ENCODE measurements around the gene BCDIN3D. TPM values are rescaled to one million over a fixed set of nuclear protein-coding genes. Genes with fewer than 3 reads are reported as not detected.

Gene BCDIN3D
- total RNA-seq, 2 donors from 2014 or later: 3.0 to 8.0 TPM

- Histone ChIP-seq H3K4me1 (replicated peaks) (peaks cover 6% of the 10 kb centered on the region), H3K27ac (peak overlapping the region in 1 of 2 donors; percentile 30), H3K36me3 (no peaks in the 10 kb centered on the region), H3K27me3 (replicated peaks; ENCODE audit: insufficient read depth) (no peaks in the 10 kb centered on the region), H3K4me3 (no peak overlapping the region), H3K9me3 (no peaks in the 10 kb centered on the region)
- no peak for TF ChIP-seq POLR2AphosphoS5 (IDR thresholded peaks at IDR 0.05)
- TF ChIP-seq POLR2A (IDR thresholded peaks at IDR 0.05): no peak
- no peak for TF ChIP-seq CTCF (IDR thresholded peaks at IDR 0.05)
- 87% methylated on average over 10 of the region's 10 CpGs for WGBS
- DNase-seq (ENCODE audit: low spot score): no peak
- intact Hi-C loops (cut with DNase I): no loop called here
These were observed 46.6 kb upstream of the BCDIN3D start for GRCh38 chr12:49889361-49890095.

GRCh38 chr12:49888461-49889151, 45.7 kb upstream of the BCDIN3D start:
- H3K4me1 ChIP-seq (replicated peaks): peaks cover 6% of the 10 kb centered on the region
- H3K27me3 ChIP-seq (replicated peaks; ENCODE audit: insufficient read depth): no peaks in the 10 kb centered on the region
- peak in 1 of 4 experiments; percentile 29 for TF ChIP-seq CTCF (IDR thresholded peaks at IDR 0.05)
- TF ChIP-seq POLR2AphosphoS5 (IDR thresholded peaks at IDR 0.05): peak; percentile 31
- TF ChIP-seq POLR2A (IDR thresholded peaks at IDR 0.05): no peak
- 45% methylated on average over 13 of the region's 13 CpGs for WGBS
- no peaks in the 10 kb centered on the region for H3K36me3 ChIP-seq
- intact Hi-C loops (cut with DNase I): no loop called here
- H3K4me3 ChIP-seq: no peak overlapping the region
- H3K27ac ChIP-seq: peak overlapping the region; percentile 54 to 71
- no peaks in the 10 kb centered on the region for H3K9me3 ChIP-seq
- peak; percentile 63 for DNase-seq (ENCODE audit: low spot score)

GRCh38 chr12:49887536-49888401, 44.9 kb upstream of the BCDIN3D start:
- no peaks in the 10 kb centered on the region for H3K36me3 ChIP-seq
- intact Hi-C loops (cut with DNase I): no loop called here
- no peak overlapping the region for H3K4me3 ChIP-seq
- 56% methylated on average over 15 of the region's 15 CpGs for WGBS
- H3K9me3 ChIP-seq: no peaks in the 10 kb centered on the region
- peak; percentile 59 for DNase-seq (ENCODE audit: low spot score)
- TF ChIP-seq POLR2A (IDR thresholded peaks at IDR 0.05) (no peak), CTCF (IDR thresholded peaks at IDR 0.05) (no peak), POLR2AphosphoS5 (IDR thresholded peaks at IDR 0.05) (peak; percentile 5)
- peaks cover 6% of the 10 kb centered on the region for H3K4me1 ChIP-seq (replicated peaks)
- peak overlapping the region; percentile 54 to 71 for H3K27ac ChIP-seq
- H3K27me3 ChIP-seq (replicated peaks; ENCODE audit: insufficient read depth): no peaks in the 10 kb centered on the region

- H3K4me3 ChIP-seq: no peak overlapping the region
- no peak for TF ChIP-seq CTCF (IDR thresholded peaks at IDR 0.05)
- no peaks in the 10 kb centered on the region for H3K36me3 ChIP-seq
- H3K27ac ChIP-seq: peak overlapping the region in 1 of 2 donors; percentile 30
- peaks cover 6% of the 10 kb centered on the region for H3K4me1 ChIP-seq (replicated peaks)
- no peaks in the 10 kb centered on the region for H3K9me3 ChIP-seq
- no peak for DNase-seq (ENCODE audit: low spot score)
- H3K27me3 ChIP-seq (replicated peaks; ENCODE audit: insufficient read depth): no peaks in the 10 kb centered on the region
- intact Hi-C loops (cut with DNase I): no loop called here
- WGBS: 68% methylated on average over 9 of the region's 9 CpGs
These were observed 44.2 kb upstream of the BCDIN3D start for GRCh38 chr12:49887091-49887490.

Measured in prostate gland (tissue), 2 donors.